VCaP (cell line): ENCODE data around the gene IGF2BP3.
"Not testable (repeated sequence)": the region's sequence is repeated elsewhere in the genome, so short reads cannot be mapped to it uniquely, and the experiment has no call there.

ENCODE experiments used
- H3K27ac ChIP-seq: fragments of 450-650 bp; 2 replicates; pipeline ENCODE4 v1.5.1; 2017
- TF ChIP-seq, protein P1 (sequence below): fragments of 450-650 bp; conservative IDR thresholded peaks from 2 replicates; pipeline ENCODE4 v1.5.1; 2017; ENCODE audit warnings: mild to moderate bottlenecking, moderate library complexity

Gene IGF2BP3

DNA sequence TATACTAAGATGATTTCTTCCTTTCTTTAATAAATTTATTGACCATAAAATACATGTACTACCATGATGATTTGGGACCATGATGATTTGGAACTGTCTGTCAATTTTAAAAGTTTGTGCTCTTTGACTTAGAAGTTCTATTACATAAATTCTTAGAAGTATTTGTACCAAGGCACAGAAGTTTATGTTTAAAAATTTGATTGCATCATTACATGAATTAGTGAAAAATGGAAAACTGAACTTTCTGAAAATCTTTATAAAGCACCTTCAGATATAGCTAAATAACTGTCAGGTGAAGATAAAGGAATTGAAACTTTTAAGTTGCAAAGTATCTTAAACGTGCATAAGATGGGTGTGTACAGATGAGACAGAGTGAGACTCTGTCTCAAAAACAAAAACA lies 139.2 kb downstream of the IGF2BP3 start:
- TF ChIP-seq, protein P1, sequence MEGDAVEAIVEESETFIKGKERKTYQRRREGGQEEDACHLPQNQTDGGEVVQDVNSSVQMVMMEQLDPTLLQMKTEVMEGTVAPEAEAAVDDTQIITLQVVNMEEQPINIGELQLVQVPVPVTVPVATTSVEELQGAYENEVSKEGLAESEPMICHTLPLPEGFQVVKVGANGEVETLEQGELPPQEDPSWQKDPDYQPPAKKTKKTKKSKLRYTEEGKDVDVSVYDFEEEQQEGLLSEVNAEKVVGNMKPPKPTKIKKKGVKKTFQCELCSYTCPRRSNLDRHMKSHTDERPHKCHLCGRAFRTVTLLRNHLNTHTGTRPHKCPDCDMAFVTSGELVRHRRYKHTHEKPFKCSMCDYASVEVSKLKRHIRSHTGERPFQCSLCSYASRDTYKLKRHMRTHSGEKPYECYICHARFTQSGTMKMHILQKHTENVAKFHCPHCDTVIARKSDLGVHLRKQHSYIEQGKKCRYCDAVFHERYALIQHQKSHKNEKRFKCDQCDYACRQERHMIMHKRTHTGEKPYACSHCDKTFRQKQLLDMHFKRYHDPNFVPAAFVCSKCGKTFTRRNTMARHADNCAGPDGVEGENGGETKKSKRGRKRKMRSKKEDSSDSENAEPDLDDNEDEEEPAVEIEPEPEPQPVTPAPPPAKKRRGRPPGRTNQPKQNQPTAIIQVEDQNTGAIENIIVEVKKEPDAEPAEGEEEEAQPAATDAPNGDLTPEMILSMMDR = no peak
- no peak overlapping the region for H3K27ac ChIP-seq

DNA sequence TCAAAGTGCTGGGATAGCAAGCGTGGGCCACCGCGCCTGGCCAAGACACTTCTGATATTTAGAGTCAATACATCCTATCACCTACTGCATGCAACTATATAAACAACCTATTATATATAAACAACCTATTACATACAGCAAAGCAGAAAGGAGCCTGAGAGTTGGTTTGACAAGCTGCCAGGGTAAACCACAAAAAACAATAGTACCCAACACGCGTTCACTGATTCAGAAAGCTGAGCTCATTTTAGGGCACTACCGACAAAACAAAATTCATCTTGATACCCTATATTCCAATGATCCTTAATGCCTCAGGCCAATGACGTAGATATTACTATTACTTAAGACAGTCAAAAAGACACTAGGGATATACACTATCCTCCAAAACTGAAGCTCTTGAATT lies 154.9 kb downstream of the IGF2BP3 start:
- TF ChIP-seq, protein P1 = no peak
- H3K27ac ChIP-seq = no peak overlapping the region

DNA sequence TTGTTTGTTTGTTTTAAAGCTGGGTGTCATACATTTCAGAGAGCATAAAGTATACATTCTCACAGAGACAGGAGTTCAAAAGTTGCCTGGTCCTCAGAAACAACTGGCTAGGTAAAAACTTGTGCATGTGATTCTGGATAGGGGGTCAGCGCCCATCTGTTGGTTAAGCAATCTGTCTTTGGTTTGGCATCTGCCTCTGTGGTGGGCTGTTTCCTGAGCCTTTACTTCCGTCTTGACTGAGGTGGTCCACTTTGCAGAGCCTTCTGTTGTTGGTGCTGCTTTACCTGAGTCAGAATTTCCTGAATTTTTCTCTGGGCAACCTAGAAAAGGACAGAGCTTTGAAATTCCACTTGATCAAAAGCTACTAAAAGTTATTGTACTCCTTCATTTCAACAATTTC lies 158.2 kb downstream of the IGF2BP3 start:
- not testable (repeated sequence) for H3K27ac ChIP-seq

DNA sequence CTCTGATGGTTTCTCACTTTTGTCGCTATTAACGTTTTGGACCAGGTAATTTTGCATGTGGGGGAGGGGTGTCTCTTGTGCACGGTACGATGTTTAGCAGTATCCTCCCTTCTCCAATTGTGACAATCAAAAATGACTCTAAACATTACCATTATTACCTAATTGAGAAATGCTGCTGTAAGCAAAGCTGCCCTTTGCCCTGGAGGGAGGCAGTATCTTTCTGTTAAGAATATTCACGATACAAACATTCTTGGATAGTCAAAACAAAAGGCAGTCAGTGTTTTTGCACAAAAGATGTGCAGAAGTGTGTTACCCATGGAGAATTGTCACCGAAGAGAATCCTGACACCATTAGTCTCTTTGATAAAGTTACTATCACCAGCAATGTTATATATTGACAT lies 161.5 kb downstream of the IGF2BP3 start:
- no peak overlapping the region for H3K27ac ChIP-seq
- TF ChIP-seq, protein P1 = no peak

DNA sequence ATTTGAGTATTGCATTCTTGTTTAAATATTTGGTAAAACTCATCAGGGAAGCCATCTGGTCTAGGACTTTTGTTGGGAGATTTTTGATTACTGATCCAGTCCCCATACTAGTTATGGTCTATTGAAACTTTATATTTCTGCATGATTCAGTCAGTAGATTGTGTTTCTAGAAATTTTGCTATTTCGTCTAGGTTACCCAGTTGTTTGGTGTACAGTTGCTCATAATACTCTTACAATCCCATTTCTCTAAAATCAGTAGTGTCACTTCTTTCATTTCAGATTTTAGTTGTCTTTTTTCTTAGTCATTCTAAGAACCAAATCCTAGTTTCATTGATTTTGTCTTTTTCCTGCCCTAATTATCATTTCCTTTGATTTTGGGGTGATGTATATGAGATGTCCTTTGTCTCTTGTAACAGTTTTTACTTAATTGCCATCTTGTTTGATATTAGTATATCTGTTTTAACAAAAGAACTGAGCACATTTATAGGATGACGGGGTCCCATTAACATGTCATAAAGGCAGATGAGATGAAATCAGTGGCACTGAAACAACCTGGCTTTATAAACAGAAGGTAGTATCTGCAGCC lies 163.3 kb downstream of the IGF2BP3 start:
- no peak overlapping the region for H3K27ac ChIP-seq
- TF ChIP-seq, protein P1 = no peak

DNA sequence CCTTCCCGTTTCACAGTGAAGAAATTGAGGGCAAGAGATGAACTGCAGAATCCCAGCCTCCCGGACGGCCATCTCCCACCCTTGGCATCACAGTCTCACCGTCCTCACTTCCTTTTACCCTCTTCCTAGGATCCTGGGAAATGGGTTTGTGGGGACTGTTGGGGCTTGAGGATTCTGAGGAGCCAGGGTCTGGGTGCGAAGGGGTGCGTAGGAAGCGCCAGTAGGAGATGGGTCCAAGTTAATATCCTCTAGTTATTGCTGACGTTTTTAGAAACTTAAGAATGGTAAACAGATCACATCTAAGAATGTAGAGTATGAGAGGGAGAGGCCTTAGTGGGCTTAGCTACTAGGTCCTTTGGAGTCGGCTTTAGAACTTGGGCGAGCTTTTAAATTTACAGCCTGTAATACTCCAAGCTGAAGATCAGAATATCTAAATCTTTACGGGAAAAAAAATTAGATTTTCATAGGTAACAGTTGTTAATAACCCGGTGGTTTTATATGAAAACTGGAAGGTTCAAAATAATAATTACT lies 170.5 kb downstream of the IGF2BP3 start:
- H3K27ac ChIP-seq = peak overlapping the region; percentile 73
- TF ChIP-seq, protein P1 = no peak

DNA sequence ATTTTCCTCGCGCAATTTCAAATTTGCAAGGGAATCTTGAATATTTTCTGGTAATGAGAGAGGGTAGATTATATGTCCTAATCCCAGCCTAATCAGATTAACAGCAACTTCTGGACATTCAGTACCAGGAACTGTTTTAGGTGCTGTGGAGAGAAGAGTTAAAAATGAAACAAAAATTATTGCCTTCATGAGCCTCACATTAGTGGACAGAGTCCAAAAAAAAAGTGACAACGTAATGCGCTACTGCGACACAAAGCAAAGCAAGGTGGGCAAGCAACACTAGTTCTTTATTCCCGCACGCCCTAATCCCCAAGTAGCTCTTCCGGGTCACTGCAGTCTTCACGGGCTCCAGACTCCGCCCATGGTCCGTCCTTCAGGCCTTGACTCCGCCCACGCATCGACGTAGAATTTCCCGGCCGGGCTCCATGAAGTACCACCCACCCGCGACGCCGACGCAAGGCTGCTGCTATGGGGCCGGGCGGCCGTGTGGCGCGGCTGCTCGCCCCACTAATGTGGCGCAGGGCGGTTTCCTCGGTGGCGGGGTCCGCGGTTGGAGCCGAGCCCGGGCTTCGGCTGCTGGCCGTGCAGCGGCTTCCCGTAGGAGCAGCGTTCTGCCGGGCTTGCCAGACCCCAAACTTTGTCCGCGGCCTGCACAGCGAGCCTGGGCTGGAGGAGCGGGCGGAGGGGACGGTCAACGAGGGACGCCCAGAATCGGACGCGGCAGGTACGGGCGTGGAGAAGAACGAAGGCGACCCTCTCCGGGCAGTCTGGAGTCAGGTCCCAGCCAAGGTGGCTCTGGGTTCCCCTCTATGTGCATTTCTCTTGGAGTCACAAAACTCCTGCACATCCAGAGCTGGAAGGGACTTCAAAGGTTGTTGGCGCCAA lies 171.2 kb downstream of the IGF2BP3 start, which contains the start of gene MALSU1:
Gene MALSU1 (plus strand): TSS at position 455 of the 885 bp plus-strand sequence. CDS start 14 bp downstream, at position 469.
- TF ChIP-seq, protein P1 = no peak
- H3K27ac ChIP-seq = peak within 1 kb of the TSS; percentile 73
